Measurements from ENCODE around the gene MTX2. TPM values are rescaled to one million over a fixed set of nuclear protein-coding genes. Genes with fewer than 3 reads are reported as not detected.
"Not testable (repeated sequence)": the region's sequence is repeated elsewhere in the genome, so short reads cannot be mapped to it uniquely, and the experiment has no call there.

Gene MTX2
- polyA plus RNA-seq, 5 donors, result 49.5 to 76.4 (median 54.5) TPM

DNA sequence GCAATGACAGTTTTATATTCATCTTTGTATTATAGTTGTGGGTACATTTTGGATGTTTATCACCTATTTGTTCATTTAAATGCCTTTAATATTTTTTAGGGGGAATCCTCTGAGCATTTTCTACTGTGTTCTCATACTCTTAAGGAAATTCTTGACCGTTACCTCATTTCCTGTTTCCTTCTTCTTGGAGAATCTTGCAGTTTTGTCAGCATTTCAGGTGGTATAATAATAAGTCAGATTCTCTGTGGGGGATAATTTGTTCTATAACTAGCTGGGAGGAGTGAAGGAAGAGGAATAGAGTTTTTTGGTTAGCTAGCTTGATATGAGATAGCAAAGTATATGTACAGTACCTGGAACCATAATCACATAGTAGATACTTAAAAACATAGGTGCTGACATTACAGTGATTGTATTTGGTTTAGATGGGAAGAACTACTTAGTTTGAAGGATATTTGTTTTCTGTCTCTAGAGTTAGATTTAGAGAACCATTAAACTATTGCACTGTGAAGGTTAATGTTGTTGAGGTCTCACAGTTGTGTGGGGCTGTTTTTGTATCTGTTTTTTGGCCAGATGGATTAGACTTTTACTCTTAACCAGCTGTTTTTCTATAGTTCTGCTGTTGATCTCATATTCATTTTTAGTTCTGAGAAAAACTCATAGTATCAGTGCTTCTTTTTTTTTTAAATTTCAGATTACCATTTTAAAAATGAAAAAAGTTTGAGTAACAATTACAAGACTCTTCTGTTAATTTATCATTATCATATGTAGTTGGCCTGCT, 14.2 kb downstream of the MTX2 start:
- no peak for DNase-seq

DNA sequence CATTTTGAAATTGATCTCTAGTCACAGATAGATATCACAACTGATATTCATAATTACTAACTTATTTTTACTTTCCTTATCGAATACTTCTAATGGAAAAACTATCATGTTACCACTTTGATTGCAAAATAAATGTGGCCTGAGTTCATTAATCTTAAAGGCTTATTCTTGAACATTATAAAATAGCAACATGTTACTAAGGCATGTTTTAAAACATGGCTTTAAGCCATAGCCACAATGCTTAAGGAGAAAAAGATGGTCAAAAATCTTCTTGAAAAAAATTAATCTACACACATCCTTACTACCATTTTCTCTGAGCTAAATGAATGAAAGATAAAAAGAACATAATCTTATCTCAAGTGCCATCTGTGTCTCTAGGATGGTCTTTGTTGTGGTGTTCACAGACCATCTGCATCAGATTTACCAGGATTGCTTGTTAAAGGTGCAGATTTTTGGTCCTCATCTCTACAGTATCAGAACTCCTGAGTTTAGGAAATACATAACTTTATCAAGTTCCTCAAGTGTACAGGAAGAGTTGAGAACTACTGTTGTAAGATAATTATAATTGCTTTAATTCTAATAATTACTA, 15.3 kb downstream of the MTX2 start:
- no peak for DNase-seq

DNA sequence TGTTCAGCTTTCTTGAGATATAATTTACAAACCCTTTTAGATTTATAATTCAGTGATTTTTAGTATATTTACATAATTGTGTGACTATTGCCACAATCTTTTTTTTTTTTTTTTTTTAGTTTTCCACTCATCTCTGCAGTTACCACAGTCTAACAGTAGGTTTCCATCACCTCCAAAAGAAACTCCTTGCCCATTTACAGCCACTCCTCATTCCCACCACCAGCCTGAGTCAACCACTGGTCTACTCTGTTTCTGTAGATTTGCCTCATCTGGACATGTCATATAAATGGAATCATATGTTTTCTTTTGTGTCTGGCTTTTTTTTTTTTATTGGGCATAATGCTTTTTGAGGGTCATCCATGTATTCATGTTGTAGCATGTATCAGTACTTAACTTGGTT, 16.1 kb downstream of the MTX2 start:
- no peak for DNase-seq

DNA sequence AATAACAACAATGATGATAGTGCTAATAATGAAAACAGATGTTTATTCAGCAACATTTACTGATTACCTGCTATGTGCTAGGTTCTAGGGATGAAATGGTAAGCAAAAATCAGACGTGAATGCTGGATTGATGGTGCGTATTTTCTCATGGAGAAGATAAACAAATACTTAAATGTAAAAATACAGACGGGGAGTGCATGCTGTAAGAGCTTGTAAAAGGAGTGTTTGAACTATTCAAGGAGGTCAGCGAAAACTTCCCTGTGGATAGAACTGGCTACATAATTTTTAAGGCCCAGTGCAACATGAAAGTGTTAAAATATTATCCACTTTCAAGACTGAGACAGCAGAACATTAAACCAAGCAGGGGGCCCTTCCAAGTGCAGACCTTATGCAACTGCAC, 22.1 kb downstream of the MTX2 start:
- DNase-seq, result no peak

DNA sequence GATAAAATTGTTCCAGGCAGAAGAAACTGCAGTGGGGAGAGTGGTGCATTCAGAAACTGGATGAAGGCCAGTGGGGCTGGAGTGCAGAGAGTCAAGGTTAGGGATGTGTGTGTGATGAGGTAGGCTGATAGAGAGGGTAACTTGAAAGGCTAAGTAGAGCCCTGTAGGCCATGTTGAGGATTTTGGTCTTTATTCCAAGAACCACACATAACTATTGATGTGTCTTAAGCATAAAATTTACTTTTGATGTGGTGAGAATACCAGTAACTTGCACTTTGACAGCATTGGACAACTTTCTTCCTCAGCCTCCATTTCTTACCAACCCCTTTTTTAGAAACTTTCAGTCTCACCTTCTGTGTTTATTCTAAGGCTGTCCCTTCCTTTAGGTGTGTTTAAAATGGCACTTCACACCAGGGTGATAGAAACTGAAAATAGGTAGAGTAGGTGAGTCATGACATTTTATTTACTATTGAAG, 22.6 kb downstream of the MTX2 start:
- no peak for DNase-seq

DNA sequence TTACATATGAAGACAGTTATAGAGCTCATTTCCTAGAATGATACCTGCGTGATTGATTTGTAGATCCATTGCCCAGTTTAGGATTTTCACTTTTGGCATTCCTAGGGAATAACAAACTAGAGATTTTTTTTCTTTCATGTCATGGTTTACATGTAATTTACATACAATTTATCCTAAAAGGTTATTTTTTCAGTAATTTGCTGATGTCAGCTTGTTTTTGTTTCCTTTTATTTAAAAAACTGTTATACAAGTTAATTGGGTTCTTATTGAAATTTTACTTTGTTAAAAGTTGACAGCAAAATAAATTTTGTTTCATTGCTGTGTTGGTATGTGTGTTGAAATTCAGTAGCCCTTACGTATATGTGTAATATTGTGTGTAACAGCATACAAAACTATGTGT, 23.4 kb downstream of the MTX2 start:
- no peak for DNase-seq

DNA sequence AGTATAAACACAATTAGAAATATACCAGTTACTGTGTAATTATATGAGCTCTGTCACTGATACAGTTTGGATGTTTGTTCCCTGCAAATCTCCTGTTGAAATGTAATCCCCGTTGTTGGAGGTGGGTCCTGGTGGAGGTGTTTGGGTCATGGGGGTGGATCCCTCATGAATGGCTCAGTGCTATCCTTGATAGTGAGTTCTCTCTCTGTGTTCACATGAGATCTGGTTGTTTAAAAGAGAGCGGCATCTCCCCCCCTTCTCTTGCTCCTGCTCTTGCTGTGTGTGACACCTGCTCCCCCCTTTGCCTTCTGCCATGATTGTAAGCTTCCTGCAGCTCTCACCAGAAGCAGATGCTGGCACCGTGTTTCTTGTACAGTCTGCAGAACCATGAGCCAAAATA, 24.1 kb downstream of the MTX2 start:
- no peak for DNase-seq

DNA sequence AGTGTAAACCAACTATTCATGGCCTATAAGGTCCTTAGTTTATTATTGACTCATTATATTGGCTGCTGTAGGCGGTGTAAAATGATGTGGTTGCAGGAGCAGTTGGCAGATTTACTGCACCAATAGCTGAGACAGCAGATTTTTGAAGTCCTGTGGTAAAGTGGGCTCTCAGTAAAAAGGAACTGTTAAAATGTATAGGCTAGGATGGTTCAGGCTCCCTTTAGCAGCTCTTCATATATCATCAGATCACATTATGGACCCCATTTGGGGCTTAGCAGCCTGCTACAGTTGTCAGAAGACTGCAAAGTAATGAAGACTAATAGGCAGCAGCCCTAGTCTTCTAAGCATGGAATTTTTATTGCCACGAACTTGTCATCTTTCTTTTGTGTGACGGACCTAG, 27.8 kb downstream of the MTX2 start:
- no peak for DNase-seq

DNA sequence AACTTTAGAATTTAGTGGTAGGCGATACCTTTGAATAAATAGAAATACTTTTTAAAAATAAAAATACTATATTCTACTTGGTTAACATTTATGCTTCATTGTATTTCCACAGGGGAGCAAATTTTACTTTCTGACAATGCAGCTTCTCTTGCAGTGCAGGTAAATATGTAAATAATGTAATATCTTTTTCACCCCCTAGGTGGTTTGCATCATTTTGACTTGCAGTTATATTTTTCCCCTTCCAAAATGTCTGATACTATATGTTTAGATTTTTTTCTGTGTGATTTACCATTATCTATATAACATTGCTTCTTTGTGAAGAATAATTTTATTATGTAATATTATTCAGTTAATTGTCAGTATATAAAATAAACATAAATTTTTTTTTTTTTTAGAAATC, 28.5 kb downstream of the MTX2 start:
- DNase-seq, result no peak

DNA sequence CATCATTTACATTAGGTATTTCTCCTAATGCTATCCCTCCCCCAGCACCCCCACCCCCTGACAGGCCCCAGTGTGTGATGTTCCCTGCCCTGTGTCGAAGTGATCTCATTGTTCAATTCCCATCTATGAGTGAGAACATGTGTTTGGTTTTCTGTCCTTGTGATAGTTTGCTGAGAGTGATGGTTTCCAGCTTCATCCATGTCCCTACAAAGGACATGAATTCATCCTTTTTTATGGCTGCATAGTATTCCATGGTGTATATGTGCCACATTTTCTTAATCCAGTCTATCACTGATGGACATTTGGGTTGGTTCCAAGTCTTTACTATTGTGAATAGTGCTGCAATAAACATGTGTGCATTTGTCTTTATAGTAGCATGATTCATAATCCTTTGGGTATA, 36.8 kb downstream of the MTX2 start:
- DNase-seq, result not testable (repeated sequence)

DNA sequence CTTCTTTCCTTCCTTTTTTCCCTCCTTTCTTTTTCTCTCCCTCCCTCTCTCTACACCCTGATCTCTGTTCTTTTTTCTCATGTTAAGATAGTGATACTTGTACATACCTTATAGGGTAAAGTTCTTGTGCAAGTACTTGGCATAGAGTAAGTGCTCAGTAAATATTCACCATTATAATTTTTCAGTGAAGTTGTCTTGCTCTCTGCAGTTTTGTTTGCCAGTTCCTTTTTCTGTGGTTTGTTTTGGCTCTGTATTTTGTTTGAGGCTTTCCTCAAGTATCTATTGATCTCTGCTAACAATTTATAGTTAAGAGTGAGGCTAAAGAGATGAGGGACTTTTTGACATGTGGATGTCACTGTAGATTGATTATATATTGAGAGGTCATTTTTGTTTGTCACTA, 48.0 kb downstream of the MTX2 start:
- DNase-seq, result no peak

DNA sequence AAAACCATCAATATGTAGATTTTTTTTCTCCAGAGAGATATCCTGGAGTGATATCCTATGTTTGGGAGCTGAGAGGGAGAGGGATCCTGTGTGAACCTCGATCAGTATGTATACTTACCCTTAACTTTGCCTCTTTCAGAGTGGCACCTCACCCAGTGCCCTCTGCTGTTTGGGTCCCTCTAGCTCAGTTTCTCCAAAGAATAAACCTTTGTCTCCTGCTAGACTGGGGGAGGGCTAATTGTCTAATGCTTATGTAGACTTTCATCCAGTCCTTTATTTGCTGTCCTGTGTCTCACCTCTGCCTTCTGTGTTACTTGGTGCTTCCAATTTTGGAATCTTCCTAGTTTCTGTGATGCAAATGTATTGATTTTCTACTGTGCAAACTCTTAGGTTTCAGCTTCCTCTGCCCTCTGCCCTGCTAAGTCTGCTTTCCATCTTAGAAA, 48.4 kb downstream of the MTX2 start:
- no peak for DNase-seq

DNA sequence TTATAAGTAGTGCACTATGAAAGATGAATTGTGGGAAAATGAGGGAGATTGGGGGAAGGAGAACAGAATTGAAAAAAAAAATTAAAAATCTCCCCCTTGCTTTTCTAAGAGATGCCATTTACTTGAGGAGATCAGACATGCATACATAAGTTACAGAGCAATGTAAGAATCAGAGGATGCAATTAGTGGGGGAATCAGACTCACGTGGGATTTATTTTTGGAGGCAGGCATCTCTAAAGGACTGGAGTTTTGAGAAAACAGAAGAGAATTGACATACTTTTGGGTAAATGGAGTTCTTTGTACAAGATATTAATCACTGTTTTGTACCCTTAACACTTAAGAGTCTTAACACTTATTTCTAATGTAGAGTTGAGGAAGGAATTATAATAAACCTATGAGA, 52.7 kb downstream of the MTX2 start:
- DNase-seq, result no peak

DNA sequence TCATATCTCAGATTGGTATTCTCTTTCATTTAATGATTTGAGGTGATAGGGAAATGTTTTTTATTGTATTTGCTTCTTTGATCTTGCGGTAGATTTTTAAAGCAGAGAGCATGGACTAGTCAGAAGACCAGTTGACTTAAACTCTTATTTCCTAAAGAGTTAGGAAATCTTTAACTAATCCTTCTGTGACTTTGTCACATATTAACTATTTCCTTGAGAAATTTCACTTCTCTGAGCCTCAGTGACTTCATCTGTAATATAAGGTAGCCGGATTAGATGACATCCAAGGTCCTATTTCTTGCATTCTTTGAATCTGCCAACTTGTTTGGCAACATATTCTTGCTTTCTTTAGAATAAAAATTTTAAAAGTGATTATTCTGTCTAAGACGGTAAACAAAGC, 55.6 kb downstream of the MTX2 start:
- DNase-seq, result no peak

DNA sequence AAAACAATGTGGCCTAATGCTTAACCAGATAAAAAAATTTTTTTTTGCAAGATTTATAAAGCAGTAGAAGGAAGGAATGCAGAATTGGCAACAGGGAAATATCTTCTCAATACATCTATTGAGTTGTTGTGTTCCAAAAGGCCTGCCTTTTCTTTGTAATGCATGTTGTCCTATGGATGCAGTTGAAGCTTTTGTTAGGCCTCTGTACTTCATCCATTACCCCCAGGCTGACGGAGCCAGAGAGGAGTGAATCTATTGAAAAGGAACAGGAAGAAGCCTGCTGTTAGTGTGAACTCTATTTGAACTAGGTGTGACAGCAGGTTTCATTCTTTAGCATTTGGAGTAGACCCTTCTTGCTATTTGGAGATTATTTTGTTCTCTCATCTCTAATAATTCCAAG, 56.5 kb downstream of the MTX2 start:
- no peak for DNase-seq

DNA sequence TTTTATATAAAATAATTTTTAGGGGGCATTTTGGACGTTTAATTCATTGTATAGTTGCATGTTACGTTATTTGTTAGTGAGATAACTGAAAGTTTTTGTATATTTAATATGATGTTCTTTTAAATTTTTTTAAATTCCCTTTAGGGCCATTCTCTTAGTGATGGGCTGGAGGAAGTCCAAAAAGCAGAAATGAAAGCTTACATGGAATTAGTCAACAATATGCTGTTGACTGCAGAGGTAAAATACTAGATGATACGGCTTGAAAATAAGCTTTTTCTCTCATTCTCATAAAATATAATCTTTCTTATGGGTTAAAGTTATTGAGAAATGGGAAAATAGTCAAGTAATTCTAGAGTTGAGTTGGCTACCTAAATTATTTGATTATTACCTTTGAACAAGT, 58.9 kb downstream of the MTX2 start:
- no peak for DNase-seq

DNA sequence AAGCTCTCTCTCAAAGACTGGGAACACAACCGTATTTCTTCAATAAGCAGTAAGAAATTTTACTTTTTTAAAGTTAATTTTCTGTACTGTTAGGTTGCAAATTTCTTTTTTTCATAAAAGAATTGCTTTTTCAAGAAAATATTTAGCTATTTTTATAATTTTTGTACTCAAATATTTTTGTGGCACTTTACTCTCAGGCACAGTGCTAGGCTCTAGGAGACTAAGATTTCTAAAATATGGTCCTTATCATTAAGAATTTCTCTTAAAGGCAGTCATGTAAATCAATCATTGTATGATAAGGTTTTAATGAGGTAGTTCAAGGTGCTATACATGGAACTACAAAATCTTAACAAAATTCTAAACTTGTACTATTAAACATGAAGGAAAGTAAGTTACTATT, 61.4 kb downstream of the MTX2 start:
- no peak for DNase-seq

DNA sequence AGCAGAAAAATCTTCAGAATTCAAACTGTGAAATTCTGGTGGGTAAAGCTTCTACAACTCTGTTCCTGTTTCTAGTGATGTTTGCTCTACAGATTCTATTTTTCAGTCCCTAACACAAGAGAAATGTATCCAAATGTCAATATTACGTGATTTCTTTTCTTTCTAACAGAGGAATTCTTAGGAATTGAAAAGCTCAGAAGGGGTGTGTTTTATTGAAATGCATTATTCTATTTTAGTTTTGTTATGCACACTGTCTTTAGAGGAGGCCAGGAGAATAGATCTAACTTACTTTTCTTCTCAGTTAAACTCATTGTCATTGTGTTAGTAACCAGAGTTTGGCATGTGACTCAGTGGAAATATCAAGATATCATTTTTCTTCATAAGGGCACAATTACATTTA, 62.4 kb downstream of the MTX2 start:
- DNase-seq, result no peak

DNA sequence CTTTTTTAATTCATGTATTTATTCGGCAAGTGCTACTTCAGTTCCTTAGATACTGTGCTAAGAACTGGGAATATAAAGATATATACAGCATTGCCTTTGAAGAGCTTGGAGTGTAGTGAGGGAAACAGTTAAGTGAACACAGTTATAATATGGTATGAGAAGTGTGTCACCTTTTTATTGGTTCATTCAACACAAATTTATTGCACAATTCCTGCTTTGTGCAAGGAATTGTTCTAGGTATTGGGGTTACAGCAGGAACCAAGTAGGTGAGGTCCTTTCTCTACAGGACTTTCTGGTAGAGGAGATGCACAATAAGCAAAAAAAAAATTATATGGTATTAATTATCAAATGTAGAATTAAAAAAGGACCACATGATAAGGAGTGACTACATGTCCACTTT, 65.5 kb downstream of the MTX2 start:
- no peak for DNase-seq

DNA sequence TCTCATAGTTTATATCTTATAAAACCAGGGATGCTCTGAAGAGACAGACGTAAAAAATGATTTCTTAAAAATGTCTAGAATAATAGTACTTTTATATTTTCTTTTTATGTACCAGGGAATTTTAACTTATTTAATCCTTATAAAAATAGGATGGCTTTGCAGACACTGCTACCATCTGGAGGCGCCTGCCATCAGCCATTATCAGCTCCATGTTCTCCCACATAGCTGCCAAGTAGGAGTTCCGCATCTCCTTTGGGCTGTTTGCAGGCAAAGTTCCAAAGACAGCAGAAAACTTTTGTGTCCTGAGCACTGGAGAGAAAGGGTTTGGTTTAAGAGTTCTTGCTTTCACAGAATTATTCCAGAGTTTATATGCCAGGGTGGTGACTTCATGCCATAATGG, 69.2 kb downstream of the MTX2 start:
- DNase-seq, result no peak

DNA sequence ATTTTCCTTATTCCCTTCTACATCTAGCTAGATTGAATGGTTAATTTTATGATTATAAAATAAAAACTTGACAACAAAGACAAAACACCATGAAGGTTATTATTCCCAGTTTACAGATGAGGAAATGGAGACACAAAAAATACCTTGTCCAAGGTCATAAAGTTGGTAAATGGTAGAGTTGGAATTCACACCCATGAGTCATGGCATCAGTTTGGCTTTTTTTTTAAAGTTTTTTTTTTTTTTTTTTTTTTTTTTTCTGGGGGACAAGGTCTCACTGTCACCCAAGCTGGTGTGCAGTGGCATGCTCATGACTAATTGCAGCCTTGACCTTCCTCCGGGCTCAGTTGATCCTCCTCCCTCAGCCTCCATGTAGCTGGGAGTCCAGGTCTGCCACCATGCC, 70.0 kb downstream of the MTX2 start:
- DNase-seq, result no peak

DNA sequence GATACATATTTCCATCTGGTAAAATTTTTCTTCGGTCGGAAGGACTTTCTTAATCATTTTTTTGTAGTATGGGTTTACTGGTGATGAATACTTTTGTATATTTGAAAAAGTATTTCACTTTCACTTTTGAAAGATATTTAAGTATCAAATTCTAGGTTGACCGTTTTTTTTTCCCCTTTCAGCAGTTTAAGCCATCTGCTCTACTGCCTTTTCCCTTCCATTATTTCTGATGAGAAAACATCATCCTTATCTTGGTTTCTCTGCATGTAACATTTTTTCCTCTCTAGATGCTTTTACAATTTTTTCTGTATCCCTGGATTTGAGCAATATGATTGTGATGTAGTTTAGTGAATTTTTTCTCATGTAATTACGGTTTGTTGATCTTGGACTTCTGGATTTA, 87.0 kb downstream of the MTX2 start:
- DNase-seq, result no peak

DNA sequence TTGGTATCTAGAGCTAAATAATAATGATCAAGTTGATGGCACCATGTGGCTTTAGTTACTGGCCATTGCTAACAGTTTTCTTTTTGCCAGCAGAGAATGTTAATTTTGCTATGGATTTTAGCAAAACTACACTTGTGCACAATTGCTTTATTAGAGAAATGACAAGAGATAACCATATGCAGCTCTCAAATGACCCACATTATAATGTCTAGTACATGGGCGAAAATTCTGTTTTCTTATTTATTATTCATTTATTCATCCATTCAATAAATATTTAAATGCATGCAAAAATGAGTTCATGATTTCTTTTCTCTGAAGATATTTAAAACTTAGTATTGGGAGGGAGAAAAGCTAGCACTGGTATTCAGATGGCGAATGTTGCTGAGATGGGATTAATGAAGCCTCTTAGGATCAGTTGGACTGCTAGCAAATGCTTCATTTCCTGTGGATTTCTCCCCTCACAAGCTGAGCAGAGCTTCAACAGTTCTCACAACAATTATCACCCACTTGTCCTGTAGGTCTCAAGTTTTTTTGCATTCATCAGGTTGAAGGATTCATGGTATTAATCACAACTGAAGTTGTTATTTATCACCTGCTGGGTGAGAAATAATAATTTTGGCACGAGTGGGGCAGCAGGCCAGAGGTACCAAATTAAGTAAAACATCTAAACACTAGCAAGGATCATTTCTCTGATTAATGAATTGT, 95.2 kb downstream of the MTX2 start:
- DNase-seq, result no peak
